GM19035 (cell line): ENCODE data around the gene SCYL3.
"Not testable (repeated sequence)": the region's sequence is repeated elsewhere in the genome, so short reads cannot be mapped to it uniquely, and the experiment has no call there.

ENCODE experiments used
- ATAC-seq: cut with Tn5 transposase; IDR thresholded peaks from one replicate; pipeline ENCODE4 v1.9.1; 2021; ENCODE audit not compliant: unreplicated experiment

Gene SCYL3

GRCh38 chr1:169893645-169894423, at the start of gene SCYL3:
TSS of gene SCYL3 (minus strand) at chr1:169893896. CDS start at chr1:169888840, 5,056 bp downstream.
- ATAC-seq: peak; percentile 85

GRCh38 chr1:169941982-169942830, 48.5 kb upstream of the SCYL3 start:
- ATAC-seq: no peak

- no peak for ATAC-seq
Measured at GRCh38 chr1:169933984-169934725, 40.5 kb upstream of the SCYL3 start.

- no peak for ATAC-seq
Measured at GRCh38 chr1:169931795-169932231, 38.1 kb upstream of the SCYL3 start.

- no peak for ATAC-seq
Measured at GRCh38 chr1:169929210-169929526, 35.5 kb upstream of the SCYL3 start.

- ATAC-seq: peak; percentile 77
Measured at GRCh38 chr1:169928438-169929209, 34.9 kb upstream of the SCYL3 start.

- ATAC-seq: no peak
Measured at GRCh38 chr1:169925505-169926482, 32.1 kb upstream of the SCYL3 start.

- no peak for ATAC-seq
Measured at GRCh38 chr1:169924829-169925228, 31.1 kb upstream of the SCYL3 start.

- no peak for ATAC-seq
Measured at GRCh38 chr1:169924063-169924462, 30.4 kb upstream of the SCYL3 start.

- no peak for ATAC-seq
Measured at GRCh38 chr1:169921080-169921479, 27.4 kb upstream of the SCYL3 start.

- ATAC-seq: no peak
Measured at GRCh38 chr1:169918927-169919326, 25.2 kb upstream of the SCYL3 start.

- not testable (repeated sequence) for ATAC-seq
Measured at GRCh38 chr1:169918220-169918619, 24.5 kb upstream of the SCYL3 start.

GRCh38 chr1:169915150-169915549, 21.5 kb upstream of the SCYL3 start:
- ATAC-seq: no peak

GRCh38 chr1:169914531-169914930, 20.8 kb upstream of the SCYL3 start:
- no peak for ATAC-seq

- ATAC-seq: no peak
Measured at GRCh38 chr1:169909499-169909898, 15.8 kb upstream of the SCYL3 start.

- ATAC-seq: no peak
Measured at GRCh38 chr1:169906938-169907337, 13.2 kb upstream of the SCYL3 start.

GRCh38 chr1:169904834-169905233, 11.1 kb upstream of the SCYL3 start:
- ATAC-seq: no peak

GRCh38 chr1:169902751-169903150, 9.1 kb upstream of the SCYL3 start:
- ATAC-seq: no peak

GRCh38 chr1:169901115-169901514, 7.4 kb upstream of the SCYL3 start:
- ATAC-seq: no peak

- no peak for ATAC-seq
Measured at GRCh38 chr1:169900571-169900970, 6.9 kb upstream of the SCYL3 start.
